Smooth muscle cell (in vitro differentiated cells): Measurements from ENCODE around the gene TUBG1. TPM values are rescaled to one million over a fixed set of nuclear protein-coding genes. Genes with fewer than 3 reads are reported as not detected.
"Not testable (repeated sequence)": the region's sequence is repeated elsewhere in the genome, so short reads cannot be mapped to it uniquely, and the experiment has no call there.

ENCODE experiments used
- DNase-seq: peaks from one replicate; lab custom pipeline; 2025; ENCODE audit not compliant: unreplicated experiment; lab: John Stamatoyannopoulos, UW
- H2AFZ ChIP-seq: fragments of 200-600 bp; sonication (generic); 2 replicates; pipeline ENCODE4 v1.6.0; 2016; ENCODE audit warnings: antibody characterized with exemption, low read depth, mild to moderate bottlenecking
- H3F3A ChIP-seq: fragments of 200-600 bp; sonication (generic); 2 replicates; pipeline ENCODE4 v1.6.0; 2017; ENCODE audit warnings: antibody characterized with exemption, low read depth
- H3K27ac ChIP-seq: fragments of 200-600 bp; sonication (generic); 2 replicates; pipeline ENCODE4 v1.5.1; 2016; ENCODE audit warnings: low read depth, mild to moderate bottlenecking
- H3K27me3 ChIP-seq: fragments of 200-600 bp; sonication (generic); 2 replicates; pipeline ENCODE4 v1.6.1; 2016; ENCODE audit warnings: low read depth, mild to moderate bottlenecking
- H3K36me3 ChIP-seq: fragments of 200-600 bp; sonication (generic); 2 replicates; pipeline ENCODE4 v1.5.1; 2016; ENCODE audit warnings: low read depth
- H3K4me1 ChIP-seq: fragments of 200-600 bp; sonication (generic); 2 replicates; pipeline ENCODE4 v1.5.1; 2016; ENCODE audit warnings: low read depth
- H3K4me2 ChIP-seq: fragments of 200-600 bp; sonication (generic); 2 replicates; pipeline ENCODE4 v1.6.0; 2016; ENCODE audit warnings: mild to moderate bottlenecking
- H3K4me3 ChIP-seq: fragments of 200-600 bp; sonication (generic); 2 replicates; pipeline ENCODE4 v1.5.1; 2016; ENCODE audit warnings: mild to moderate bottlenecking
- H3K79me2 ChIP-seq: fragments of 200-600 bp; sonication (generic); 2 replicates; pipeline ENCODE4 v1.6.0; 2016; ENCODE audit warnings: low read depth, mild to moderate bottlenecking
- H3K9ac ChIP-seq: fragments of 200-600 bp; sonication (generic); 2 replicates; pipeline ENCODE4 v1.6.0; 2016; ENCODE audit warnings: low read depth
- H3K9me3 ChIP-seq: fragments of 200-600 bp; sonication (generic); replicated peaks from 2 replicates; pipeline ENCODE4 v1.5.1; 2016; ENCODE audit warnings: low read depth
- H4K20me1 ChIP-seq: fragments of 200-600 bp; sonication (generic); 2 replicates; pipeline ENCODE4 v1.6.0; 2016; ENCODE audit warnings: low read depth
- WGBS: methylation state at CpG from one replicate; pipeline ENCODE4 v1.1.7; 2016; ENCODE audit warnings: low lambda C conversion rate; 5-methylcytosine and 5-hydroxymethylcytosine counted together
- polyA plus RNA-seq: library from polyadenylated mRNA; unstranded; fragments of >200 nt; fragmentation: Nextera tagmentation; extraction: Ambion mirVana; gene quantifications from 2 replicates; pipeline ENCODE4 v1.2.1, GENCODE V29; 2016
- total RNA-seq: library from RNA; depleted of rRNA; stranded (reverse); fragments of >200 nt; gene quantifications from 2 replicates; pipeline ENCODE4 v1.2.3, GENCODE V29; 2014
- TF ChIP-seq, protein P1 (sequence below): fragments of 200-600 bp; sonication (generic); IDR thresholded peaks from 2 replicates; pipeline ENCODE4 v1.5.1; 2017; ENCODE audit warnings: borderline replicate concordance, mild to moderate bottlenecking, antibody characterized with exemption; ENCODE audit not compliant: insufficient read depth, poor library complexity, severe bottlenecking

Gene TUBG1
- total and polyA plus RNA-seq, 2 experiments from 2014 or later, result 38.7 to 102 TPM

DNA sequence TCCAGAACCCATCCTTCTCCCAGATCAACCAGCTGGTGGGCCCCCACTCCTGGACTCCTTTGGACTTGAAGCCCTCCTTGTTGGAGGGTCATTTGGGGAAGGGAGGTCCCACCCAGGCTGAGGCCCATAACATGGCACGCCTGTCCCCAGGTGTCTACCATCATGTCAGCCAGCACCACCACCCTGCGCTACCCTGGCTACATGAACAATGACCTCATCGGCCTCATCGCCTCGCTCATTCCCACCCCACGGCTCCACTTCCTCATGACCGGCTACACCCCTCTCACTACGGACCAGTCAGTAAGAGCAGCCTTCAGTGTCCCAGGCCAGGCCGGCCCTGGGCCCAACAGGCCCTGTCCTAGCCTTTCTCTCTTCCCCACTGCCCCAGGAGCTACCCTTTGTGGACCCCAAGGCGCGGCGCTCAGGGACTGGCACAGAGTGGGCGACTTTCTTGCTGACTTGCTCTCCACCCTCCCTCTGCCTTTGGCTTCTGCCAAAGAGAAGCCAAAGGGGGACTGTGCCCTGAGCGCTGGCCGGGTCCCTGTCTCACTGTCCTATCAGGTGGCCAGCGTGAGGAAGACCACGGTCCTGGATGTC, 4.3 kb downstream of the TUBG1 start:
- no peak for DNase-seq
- Histone ChIP-seq H3K36me3 (peaks cover 2% of the 10 kb centered on the region), H3K4me2 (no peak overlapping the region), H3K27ac (no peak overlapping the region), H3K27me3 (no peaks in the 10 kb centered on the region), H3K9me3 (no peaks in the 10 kb centered on the region), H3K79me2 (peaks cover 14% of the 10 kb centered on the region), H2AFZ (no peak overlapping the region), H3F3A (no peaks in the 10 kb centered on the region), H3K4me3 (no peak overlapping the region), H4K20me1 (no peaks in the 10 kb centered on the region), H3K9ac (no peak overlapping the region), H3K4me1 (peaks cover 4% of the 10 kb centered on the region)
- TF ChIP-seq, protein P1, sequence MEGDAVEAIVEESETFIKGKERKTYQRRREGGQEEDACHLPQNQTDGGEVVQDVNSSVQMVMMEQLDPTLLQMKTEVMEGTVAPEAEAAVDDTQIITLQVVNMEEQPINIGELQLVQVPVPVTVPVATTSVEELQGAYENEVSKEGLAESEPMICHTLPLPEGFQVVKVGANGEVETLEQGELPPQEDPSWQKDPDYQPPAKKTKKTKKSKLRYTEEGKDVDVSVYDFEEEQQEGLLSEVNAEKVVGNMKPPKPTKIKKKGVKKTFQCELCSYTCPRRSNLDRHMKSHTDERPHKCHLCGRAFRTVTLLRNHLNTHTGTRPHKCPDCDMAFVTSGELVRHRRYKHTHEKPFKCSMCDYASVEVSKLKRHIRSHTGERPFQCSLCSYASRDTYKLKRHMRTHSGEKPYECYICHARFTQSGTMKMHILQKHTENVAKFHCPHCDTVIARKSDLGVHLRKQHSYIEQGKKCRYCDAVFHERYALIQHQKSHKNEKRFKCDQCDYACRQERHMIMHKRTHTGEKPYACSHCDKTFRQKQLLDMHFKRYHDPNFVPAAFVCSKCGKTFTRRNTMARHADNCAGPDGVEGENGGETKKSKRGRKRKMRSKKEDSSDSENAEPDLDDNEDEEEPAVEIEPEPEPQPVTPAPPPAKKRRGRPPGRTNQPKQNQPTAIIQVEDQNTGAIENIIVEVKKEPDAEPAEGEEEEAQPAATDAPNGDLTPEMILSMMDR, result no peak
- WGBS, result 98% methylated on average over 17 of the region's 17 CpGs

DNA sequence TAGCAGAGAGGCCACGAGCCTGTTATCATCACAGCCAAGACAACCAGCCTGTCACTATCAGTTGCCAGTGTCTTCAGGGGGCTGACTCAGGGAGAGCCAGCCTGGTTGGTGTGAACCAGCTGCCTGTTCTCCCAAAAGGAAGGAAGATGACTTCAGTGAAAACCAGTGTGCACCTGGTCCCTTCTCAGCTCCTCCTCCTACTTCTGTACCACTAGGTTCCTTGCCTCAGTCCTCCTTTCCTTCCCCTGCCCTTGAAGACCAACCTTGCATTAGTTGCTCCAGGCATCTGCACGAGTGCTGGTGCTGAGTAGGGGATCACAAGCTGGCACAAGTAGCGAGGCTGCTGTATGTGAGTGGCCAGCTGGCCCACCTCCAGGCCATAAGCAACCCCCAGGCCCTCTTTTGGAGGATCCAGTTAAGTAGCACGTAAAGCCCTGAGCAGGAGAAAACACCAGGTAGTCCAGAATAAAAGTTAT, 8.5 kb downstream of the TUBG1 start:
- Histone ChIP-seq H3K79me2 (no peaks in the 10 kb centered on the region), H3K36me3 (peaks cover 2% of the 10 kb centered on the region), H3F3A (no peaks in the 10 kb centered on the region), H3K4me3 (no peak overlapping the region), H3K4me2 (no peak overlapping the region), H3K4me1 (no peaks in the 10 kb centered on the region), H3K27me3 (no peaks in the 10 kb centered on the region), H3K27ac (no peak overlapping the region), H2AFZ (no peak overlapping the region), H4K20me1 (no peaks in the 10 kb centered on the region), H3K9ac (no peak overlapping the region), H3K9me3 (no peaks in the 10 kb centered on the region)
- WGBS, result 81% methylated on average over 4 of the region's 4 CpGs
- DNase-seq, result no peak
- TF ChIP-seq, protein P1, result no peak

DNA sequence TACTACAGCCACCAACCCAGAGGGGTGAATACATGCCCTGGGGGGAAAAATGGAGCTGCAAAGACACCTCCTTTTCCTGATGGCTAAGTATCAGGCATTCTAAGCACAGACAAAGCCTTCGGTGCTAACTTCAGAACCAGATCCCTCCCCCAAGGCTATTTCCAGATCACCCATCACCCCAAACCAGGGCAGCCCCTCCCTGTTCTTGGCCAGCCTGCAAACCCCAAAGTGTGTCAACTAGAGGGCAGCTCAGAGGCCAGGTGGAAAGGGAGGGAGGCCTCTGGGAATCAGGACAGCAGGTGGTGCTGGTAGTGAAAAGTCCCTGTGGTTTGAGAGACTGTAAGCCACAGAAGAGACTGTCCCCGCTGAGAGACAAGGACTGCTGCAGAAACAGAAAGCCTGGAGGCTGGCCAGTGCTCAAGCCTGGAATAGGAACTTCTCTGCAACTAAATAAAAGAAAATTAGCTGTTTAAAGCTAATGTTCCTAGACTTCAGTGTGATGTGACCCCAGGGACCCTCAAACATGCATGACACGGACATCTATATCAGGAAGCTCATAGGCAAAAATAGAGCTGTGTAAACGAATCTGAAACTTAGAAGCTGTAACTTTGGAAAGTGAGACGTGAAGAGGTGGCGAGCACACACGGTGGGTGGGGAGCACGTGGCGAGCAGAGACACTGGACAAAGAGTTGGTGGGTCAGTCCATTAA, 9.1 kb downstream of the TUBG1 start:
- H3K4me1 ChIP-seq, result no peaks in the 10 kb centered on the region
- H3K27ac ChIP-seq, result no peak overlapping the region
- H3K27me3 ChIP-seq, result no peaks in the 10 kb centered on the region
- H3K36me3 ChIP-seq, result peaks cover 2% of the 10 kb centered on the region
- H3K9me3 ChIP-seq, result no peaks in the 10 kb centered on the region
- TF ChIP-seq, protein P1, result no peak
- no peak overlapping the region for H3K9ac ChIP-seq
- no peak overlapping the region for H3K4me2 ChIP-seq
- no peaks in the 10 kb centered on the region for H4K20me1 ChIP-seq
- DNase-seq, result no peak
- H3K4me3 ChIP-seq, result no peak overlapping the region
- 75% methylated on average over 9 of the region's 9 CpGs for WGBS
- H3K79me2 ChIP-seq, result no peaks in the 10 kb centered on the region
- H2AFZ ChIP-seq, result no peak overlapping the region
- H3F3A ChIP-seq, result no peaks in the 10 kb centered on the region

DNA sequence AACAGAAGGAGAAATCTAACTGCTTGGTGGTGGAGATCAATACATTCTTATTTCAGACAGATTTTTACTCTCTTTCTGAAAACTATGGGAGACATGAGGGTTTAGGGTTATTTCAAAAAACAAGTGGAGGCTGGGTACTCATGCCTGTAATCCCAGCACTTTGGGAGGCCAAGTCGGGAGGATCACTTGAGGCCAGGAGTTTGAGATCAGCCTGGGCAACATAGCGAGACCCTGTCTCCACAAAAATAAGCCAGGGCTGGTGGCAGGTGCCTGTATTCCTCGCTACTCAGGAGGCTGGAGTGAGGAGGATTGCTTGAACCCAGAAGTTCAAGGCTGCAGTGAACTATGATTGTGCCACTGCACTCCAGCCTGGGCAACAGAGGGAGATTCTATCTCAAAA, 12.5 kb downstream of the TUBG1 start:
- not testable (repeated sequence) for H3K4me2 ChIP-seq, DNase-seq, H3K36me3 ChIP-seq, H3K27me3 ChIP-seq, H3K27ac ChIP-seq, H3K9me3 ChIP-seq, H3K4me3 ChIP-seq, H3K79me2 ChIP-seq, H2AFZ ChIP-seq, H3F3A ChIP-seq, H3K9ac ChIP-seq, H4K20me1 ChIP-seq, H3K4me1 ChIP-seq
- WGBS, result 88% methylated on average over 3 of the region's 3 CpGs
